IMR-90 (cell line): ENCODE measurements around the gene PRELID1. TPM values are rescaled to one million over a fixed set of nuclear protein-coding genes. Genes with fewer than 3 reads are reported as not detected.

Source experiments
- ATAC-seq: fragments of 200-7000 bp; cut with Tn5 transposase; 2 replicates; pipeline ENCODE4 v1.9.1; 2020; ENCODE audit warnings: low read depth, mild to moderate bottlenecking, moderate library complexity
- BruUV-seq: library from RNA; stranded (reverse); fragments of 400-500 nt; replicated peaks from 2 replicates; lab custom pipeline; 2021; lab: Mats Ljungman, UMichigan
- CTCF ChIA-PET: fragments of 300-600 bp; formaldehyde crosslinking; extraction: SDS; loops from one replicate; lab custom pipeline; 2021; ENCODE audit warnings: antibody characterized with exemption; lab: Yijun Ruan, JAX
- POLR2A ChIA-PET: fragments of 300-600 bp; sonication (Branson Sonifier 250); formaldehyde crosslinking; loops from one replicate; lab custom pipeline; 2022; ENCODE audit warnings: antibody characterized with exemption; ENCODE audit not compliant: unreplicated experiment; lab: Charles Lee
- DNase-seq: peaks from one replicate; pipeline ENCODE4 v3.0.0; 2013
- H2AFZ ChIP-seq: replicated peaks from 2 replicates; pipeline ENCODE3; 2013; ENCODE audit warnings: low read length, mild to moderate bottlenecking; ENCODE audit not compliant: poor library complexity
- H2AK5ac ChIP-seq: 2 replicates; pipeline ENCODE4 v1.6.1; 2013; ENCODE audit warnings: low read depth, low read length, inconsistent platforms
- H2AK9ac ChIP-seq: replicated peaks from 2 replicates; pipeline ENCODE3; 2013; ENCODE audit warnings: mild to moderate bottlenecking, low read depth, low read length, moderate library complexity; ENCODE audit not compliant: poor library complexity
- H2BK120ac ChIP-seq: 2 replicates; pipeline ENCODE4 v1.6.1; 2013; ENCODE audit warnings: low read depth, low read length, inconsistent platforms
- H2BK15ac ChIP-seq: 3 replicates; pipeline ENCODE4 v1.6.1; 2013; ENCODE audit warnings: low read depth, low read length, inconsistent platforms
- H2BK20ac ChIP-seq: 2 replicates; pipeline ENCODE4 v1.6.1; 2013; ENCODE audit warnings: low read depth, mild to moderate bottlenecking, inconsistent platforms, low read length, moderate library complexity
- H2BK5ac ChIP-seq: 2 replicates; pipeline ENCODE4 v1.6.1; 2013; ENCODE audit warnings: mild to moderate bottlenecking, low read depth, low read length, inconsistent platforms; ENCODE audit not compliant: poor library complexity, severe bottlenecking
- H3K14ac ChIP-seq: replicated peaks from 2 replicates; pipeline ENCODE4 v1.6.1; 2013; ENCODE audit warnings: low read depth, low read length, inconsistent platforms
- H3K18ac ChIP-seq: 2 replicates; pipeline ENCODE4 v1.6.1; 2013; ENCODE audit warnings: low read depth, low read length, control low read depth
- H3K23ac ChIP-seq: 2 replicates; pipeline ENCODE4 v1.6.1; 2013; ENCODE audit warnings: low read depth, low read length, inconsistent platforms
- H3K27ac ChIP-seq: 2 replicates; pipeline ENCODE4 v1.5.1; 2013; ENCODE audit warnings: mild to moderate bottlenecking, control low read depth, low read length; ENCODE audit not compliant: insufficient read depth
- H3K27me3 ChIP-seq: 2 replicates; pipeline ENCODE4 v1.6.1; 2013; ENCODE audit warnings: low read length; ENCODE audit not compliant: control insufficient read depth, insufficient read depth
- H3K36me3 ChIP-seq: 2 replicates; pipeline ENCODE4 v1.6.1; 2013; ENCODE audit warnings: low read length, mixed read lengths; ENCODE audit not compliant: control insufficient read depth, insufficient read depth
- H3K4ac ChIP-seq: 2 replicates; pipeline ENCODE4 v1.6.1; 2013; ENCODE audit warnings: low read depth, low read length, inconsistent platforms
- H3K4me1 ChIP-seq: 2 replicates; pipeline ENCODE4 v1.6.1; 2013; ENCODE audit warnings: low read length, mixed read lengths; ENCODE audit not compliant: control insufficient read depth, insufficient read depth
- H3K4me2 ChIP-seq: 2 replicates; pipeline ENCODE4 v1.6.1; 2013; ENCODE audit warnings: low read depth, mild to moderate bottlenecking, control low read depth, low read length, moderate library complexity
- H3K4me3 ChIP-seq: 2 replicates; pipeline ENCODE4 v1.5.1; 2013; ENCODE audit warnings: low read depth, mild to moderate bottlenecking, control low read depth, low read length, moderate library complexity; ENCODE audit not compliant: insufficient read depth
- H3K56ac ChIP-seq: 2 replicates; pipeline ENCODE4 v1.6.1; 2013; ENCODE audit warnings: low read length, inconsistent platforms; ENCODE audit not compliant: insufficient read depth; ENCODE audit errors: extremely low read depth
- H3K79me1 ChIP-seq, 2 experiments: 2 replicates each; pipeline ENCODE4 v1.6.1; 2013; ENCODE audit warnings: low read length in 2 of 2, inconsistent platforms in 1 of 2, low read depth in 1 of 2
- H3K9ac ChIP-seq: 2 replicates; pipeline ENCODE4 v1.6.1; 2013; ENCODE audit warnings: low read depth, low read length, control low read depth
- H3K9me1 ChIP-seq: 2 replicates; pipeline ENCODE4 v1.6.1; 2013; ENCODE audit warnings: low read length, inconsistent platforms; ENCODE audit not compliant: insufficient read depth
- H3K9me3 ChIP-seq: 2 replicates; pipeline ENCODE4 v1.6.1; 2013; ENCODE audit warnings: low read length; ENCODE audit not compliant: control insufficient read depth, insufficient read depth
- H4K20me1 ChIP-seq: 2 replicates; pipeline ENCODE4 v1.6.1; 2013; ENCODE audit warnings: low read length, inconsistent platforms; ENCODE audit not compliant: insufficient read depth
- H4K5ac ChIP-seq: 2 replicates; pipeline ENCODE4 v1.6.1; 2013; ENCODE audit warnings: mild to moderate bottlenecking, low read depth, low read length, control low read depth
- H4K8ac ChIP-seq, 2 experiments: 2 replicates each; pipeline ENCODE4 v1.6.1; 2013; ENCODE audit warnings: low read depth in 2 of 2, low read length in 2 of 2, control low read depth in 1 of 2, inconsistent platforms in 1 of 2
- H4K91ac ChIP-seq: 2 replicates; pipeline ENCODE4 v1.6.1; 2013; ENCODE audit warnings: low read depth, low read length, inconsistent platforms; ENCODE audit not compliant: insufficient read depth
- BHLHE40 ChIP-seq: fragments of 150-350 bp; IDR thresholded peaks from 2 replicates; pipeline ENCODE4 v1.6.1; 2016; ENCODE audit warnings: mild to moderate bottlenecking, low read depth, low read length
- CEBPB ChIP-seq: IDR thresholded peaks from 2 replicates; pipeline ENCODE4 v1.6.1; 2012; ENCODE audit warnings: low read depth, low read length, improper control_type of control experiment
- CHD1 ChIP-seq: IDR thresholded peaks from 2 replicates; pipeline ENCODE4 v1.6.1; 2012; ENCODE audit warnings: low read depth, low read length, improper control_type of control experiment
- CTCF ChIP-seq: conservative IDR thresholded peaks from 2 replicates; pipeline ENCODE4 v1.5.1; 2012; ENCODE audit warnings: mild to moderate bottlenecking, low read depth, low read length, improper control_type of control experiment
- ELK1 ChIP-seq: fragments of 150-350 bp; IDR thresholded peaks from 2 replicates; pipeline ENCODE4 v1.6.1; 2016; ENCODE audit warnings: low read depth, mild to moderate bottlenecking, low read length, moderate library complexity, borderline replicate concordance
- FOS ChIP-seq: fragments of 150-350 bp; IDR thresholded peaks from 2 replicates; pipeline ENCODE4 v1.6.1; 2016; ENCODE audit warnings: low read depth, low read length
- MAFK ChIP-seq: IDR thresholded peaks from 2 replicates; pipeline ENCODE4 v1.6.1; 2012; ENCODE audit warnings: low read depth, low read length, improper control_type of control experiment
- MAZ ChIP-seq: IDR thresholded peaks from 2 replicates; pipeline ENCODE4 v1.6.1; 2012; ENCODE audit warnings: low read depth, mild to moderate bottlenecking, low read length, improper control_type of control experiment, moderate library complexity, borderline replicate concordance
- MXI1 ChIP-seq: IDR thresholded peaks from 2 replicates; pipeline ENCODE4 v1.6.1; 2012; ENCODE audit warnings: low read depth, mild to moderate bottlenecking, low read length, moderate library complexity, borderline replicate concordance
- NFE2L2 ChIP-seq: fragments of 150-350 bp; IDR thresholded peaks from 2 replicates; pipeline ENCODE4 v1.6.1; 2016; ENCODE audit warnings: low read depth, mild to moderate bottlenecking, low read length
- POLR2A ChIP-seq: IDR thresholded peaks from 2 replicates; pipeline ENCODE4 v1.6.1; 2012; ENCODE audit warnings: mild to moderate bottlenecking, low read depth, low read length
- RCOR1 ChIP-seq: IDR thresholded peaks from 2 replicates; pipeline ENCODE4 v1.6.1; 2012; ENCODE audit warnings: mild to moderate bottlenecking, low read length, improper control_type of control experiment; ENCODE audit not compliant: insufficient replicate concordance
- RFX5 ChIP-seq: IDR thresholded peaks from 2 replicates; pipeline ENCODE4 v1.8.0; 2012; ENCODE audit warnings: low read depth, mild to moderate bottlenecking, low read length, moderate library complexity
- SMC3 ChIP-seq: fragments of 150-350 bp; IDR thresholded peaks from 2 replicates; pipeline ENCODE4 v1.6.1; 2016; ENCODE audit warnings: low read depth, mild to moderate bottlenecking, antibody characterized with exemption, low read length, moderate library complexity
- WGBS, 2 experiments: methylation state at CpG; one replicate each; pipeline versions ENCODE4 v1.1.5 to v1.1.7; 2013; ENCODE audit warnings: missing lambda C conversion rate in 2 of 2; ENCODE audit not compliant: insufficient read length in 1 of 2; ENCODE audit errors: extremely low coverage in 2 of 2; 5-methylcytosine and 5-hydroxymethylcytosine counted together
- dilution Hi-C: fragments of 300-500 bp; cut with HindIII; formaldehyde crosslinking; loops from one replicate; pipeline ENCODE4 v1.14.3; 2018; ENCODE audit warnings: low sequenced_read_pairs; ENCODE audit not compliant: unreplicated experiment
- in situ Hi-C: fragments of 300-500 bp; cut with MboI; formaldehyde crosslinking; loops from 3 replicates; pipeline ENCODE4 v1.14.3; 2019; ENCODE audit warnings: low sequenced_read_pairs, inconsistent platforms, mixed read lengths
- intact Hi-C: fragments of 100-400 bp; cut with micrococcal nuclease; formaldehyde crosslinking; loops from 2 replicates; pipeline ENCODE4 v1.10.0; 2022
- polyA plus RNA-seq, 3 experiments: library from polyadenylated mRNA; depleted of rRNA; stranded (reverse); fragments of >200 nt; gene quantifications; 2 replicates each; pipeline ENCODE4 v1.2.3, GENCODE V29; 2012; ENCODE audit warnings: low replicate concordance in 1 of 3
- total RNA-seq: library from RNA; depleted of rRNA; stranded (reverse); fragments of >200 nt; gene quantifications from 2 replicates; pipeline ENCODE4 v1.2.3, GENCODE V29; 2012
- TF ChIP-seq, protein P1 (sequence below): fragments of 150-350 bp; IDR thresholded peaks from 2 replicates; pipeline ENCODE4 v1.6.1; 2017; ENCODE audit warnings: mild to moderate bottlenecking, antibody characterized with exemption, low read length, low read depth

PRELID1 gene
- total and polyA plus RNA-seq, 2 of the 4 experiments (the other 2 are of a cell fraction), result 116 to 239 TPM

DNA sequence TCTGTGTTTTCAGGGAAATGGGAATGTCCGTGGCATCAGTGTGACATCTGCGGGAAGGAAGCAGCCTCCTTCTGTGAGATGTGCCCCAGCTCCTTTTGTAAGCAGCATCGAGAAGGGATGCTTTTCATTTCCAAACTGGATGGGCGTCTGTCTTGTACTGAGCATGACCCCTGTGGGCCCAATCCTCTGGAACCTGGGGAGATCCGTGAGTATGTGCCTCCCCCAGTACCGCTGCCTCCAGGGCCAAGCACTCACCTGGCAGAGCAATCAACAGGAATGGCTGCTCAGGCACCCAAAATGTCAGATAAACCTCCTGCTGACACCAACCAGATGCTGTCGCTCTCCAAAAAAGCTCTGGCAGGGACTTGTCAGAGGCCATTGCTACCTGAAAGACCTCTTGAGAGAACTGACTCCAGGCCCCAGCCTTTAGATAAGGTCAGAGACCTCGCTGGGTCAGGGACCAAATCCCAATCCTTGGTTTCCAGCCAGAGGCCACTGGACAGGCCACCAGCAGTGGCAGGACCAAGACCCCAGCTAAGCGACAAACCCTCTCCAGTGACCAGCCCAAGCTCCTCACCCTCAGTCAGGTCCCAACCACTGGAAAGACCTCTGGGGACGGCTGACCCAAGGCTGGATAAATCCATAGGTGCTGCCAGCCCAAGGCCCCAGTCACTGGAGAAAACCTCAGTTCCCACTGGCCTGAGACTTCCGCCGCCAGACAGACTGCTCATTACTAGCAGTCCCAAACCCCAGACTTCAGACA, 9.6 kb upstream of the PRELID1 start:
- Histone ChIP-seq H4K5ac (no peak overlapping the region), H3K9me1 (no peaks in the 10 kb centered on the region), H3K18ac (no peak overlapping the region), H2AK9ac (no peak overlapping the region), H3K14ac (no peak overlapping the region), H3K9ac (no peak overlapping the region), H3K4me1 (no peaks in the 10 kb centered on the region), H2BK5ac (no peak overlapping the region), H3K27ac (no peak overlapping the region), H3K56ac (no peak overlapping the region), H2BK15ac (no peak overlapping the region), H2AFZ (no peak overlapping the region), H3K27me3 (no peaks in the 10 kb centered on the region), H4K91ac (no peak overlapping the region), H4K20me1 (no peaks in the 10 kb centered on the region), H3K4me3 (no peak overlapping the region), H4K8ac (no peak overlapping the region), H2BK120ac (no peak overlapping the region), H3K23ac (no peak overlapping the region), H2AK5ac (no peak overlapping the region), H3K79me1 (peaks cover 5 to 15% of the 10 kb centered on the region in 2 experiments; a peak in 2 of 4 replicates), H3K36me3 (peaks cover 51% of the 10 kb centered on the region), H3K9me3 (no peaks in the 10 kb centered on the region), H3K4ac (no peak overlapping the region), H2BK20ac (no peak overlapping the region), H3K4me2 (no peak overlapping the region)
- ChIA-PET POLR2A (no interaction called here), CTCF (no interaction called here)
- WGBS, 2 experiments, result 100% methylated on average over 4 of the region's 12 CpGs; no CpG with 5 or more reads in 1 of the 2 experiments
- TF ChIP-seq POLR2A, result no peak
- no peak for TF ChIP-seq CHD1
- TF ChIP-seq BHLHE40, result no peak
- TF ChIP-seq MXI1, result no peak
- no peak for TF ChIP-seq ELK1
- TF ChIP-seq, protein P1, sequence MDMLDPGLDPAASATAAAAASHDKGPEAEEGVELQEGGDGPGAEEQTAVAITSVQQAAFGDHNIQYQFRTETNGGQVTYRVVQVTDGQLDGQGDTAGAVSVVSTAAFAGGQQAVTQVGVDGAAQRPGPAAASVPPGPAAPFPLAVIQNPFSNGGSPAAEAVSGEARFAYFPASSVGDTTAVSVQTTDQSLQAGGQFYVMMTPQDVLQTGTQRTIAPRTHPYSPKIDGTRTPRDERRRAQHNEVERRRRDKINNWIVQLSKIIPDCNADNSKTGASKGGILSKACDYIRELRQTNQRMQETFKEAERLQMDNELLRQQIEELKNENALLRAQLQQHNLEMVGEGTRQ, result no peak
- TF ChIP-seq FOS, result no peak
- TF ChIP-seq CTCF, result no peak
- TF ChIP-seq RCOR1, result no peak
- TF ChIP-seq SMC3, result no peak
- TF ChIP-seq NFE2L2, result no peak
- TF ChIP-seq RFX5, result no peak
- no peak for TF ChIP-seq CEBPB
- TF ChIP-seq MAFK, result no peak
- TF ChIP-seq MAZ, result no peak
- ATAC-seq (no peak), DNase-seq (no peak)
- in situ Hi-C loops, result no loop called here
- dilution Hi-C loops, result no loop called here
- BruUV-seq, result no TSS peak
- intact Hi-C loops, result no loop called here
